ENCODE results near the gene GNG2. TPM values are rescaled to one million over a fixed set of nuclear protein-coding genes. Genes with fewer than 3 reads are reported as not detected.

GNG2 gene
- total RNA-seq, 1 donor from 2014 or later = 286 TPM

Other genes starting within 250 kb of the GNG2 start
- gene FRMD6, start 208.7 kb upstream of the GNG2 start, total RNA-seq = 10.1 TPM
- 23.1 TPM for gene RTRAF, start 128.9 kb downstream of the GNG2 start, total RNA-seq
- 11.8 TPM for gene NID2, start 208.4 kb downstream of the GNG2 start, total RNA-seq

Measured in temporal lobe (tissue), 1 donor.